Activated CD4-positive, alpha-beta T cell treated with anti-CD3 and anti-CD28 coated beads, Interleukin-2, amount 50 U/mL, for 48 hours (primary cell): Measurements from ENCODE around the gene HEXIM1.
"Not testable (repeated sequence)": the region's sequence is repeated elsewhere in the genome, so short reads cannot be mapped to it uniquely, and the experiment has no call there.

Source experiments
- DNase-seq, 2 experiments: peaks; one replicate each; pipeline ENCODE4 v3.0.0-alpha.2; 2020

HEXIM1 gene

GRCh38 chr17:45114117-45114932, 34.0 kb upstream of the HEXIM1 start:
- no peak for DNase-seq

GRCh38 chr17:45115015-45115625, 33.2 kb upstream of the HEXIM1 start:
- no peak for DNase-seq

- no peak for DNase-seq
Observed at GRCh38 chr17:45115871-45116270, 32.4 kb upstream of the HEXIM1 start.

- DNase-seq, result no peak
Observed at GRCh38 chr17:45116434-45117016, 31.8 kb upstream of the HEXIM1 start.

- no peak for DNase-seq
Observed at GRCh38 chr17:45117334-45117733, 30.9 kb upstream of the HEXIM1 start.

- DNase-seq, result no peak
Observed at GRCh38 chr17:45117848-45118646, 30.2 kb upstream of the HEXIM1 start.

GRCh38 chr17:45118691-45119090, 29.6 kb upstream of the HEXIM1 start:
- no peak for DNase-seq

GRCh38 chr17:45119964-45120363, 28.3 kb upstream of the HEXIM1 start:
- DNase-seq, result no peak

GRCh38 chr17:45120558-45120957, 27.7 kb upstream of the HEXIM1 start:
- no peak for DNase-seq

GRCh38 chr17:45121055-45121454, 27.2 kb upstream of the HEXIM1 start:
- DNase-seq, result no peak

GRCh38 chr17:45123076-45123770, 25.1 kb upstream of the HEXIM1 start:
- no peak for DNase-seq

- DNase-seq, result peak in 1 of 2 experiments; percentile 37
Observed at GRCh38 chr17:45123930-45124796, 24.1 kb upstream of the HEXIM1 start.

GRCh38 chr17:45124797-45125122, 23.5 kb upstream of the HEXIM1 start:
- not testable (repeated sequence) for DNase-seq

- no peak for DNase-seq
Observed at GRCh38 chr17:45125509-45125908, 22.8 kb upstream of the HEXIM1 start.

- no peak for DNase-seq
Observed at GRCh38 chr17:45127207-45127547, 21.1 kb upstream of the HEXIM1 start.

- DNase-seq, result no peak
Observed at GRCh38 chr17:45127548-45128300, 20.6 kb upstream of the HEXIM1 start.

GRCh38 chr17:45128331-45128730, 19.9 kb upstream of the HEXIM1 start:
- DNase-seq, result no peak

- DNase-seq, result no peak
Observed at GRCh38 chr17:45128989-45129388, 19.3 kb upstream of the HEXIM1 start.

GRCh38 chr17:45129426-45129939, 18.8 kb upstream of the HEXIM1 start:
- DNase-seq, result no peak

- no peak for DNase-seq
Observed at GRCh38 chr17:45129940-45130680, 18.2 kb upstream of the HEXIM1 start.
